Esophagus muscularis mucosa (tissue), 3 donors: Measurements from ENCODE around the gene ALKBH4.

Experiments used
- CTCF ChIP-seq, 3 experiments: fragments of 200-600 bp in 2 of 3; fragments of 450-650 bp in 1 of 3; sonication (generic) in 2 of 3; IDR thresholded peaks; one replicate each; pipeline ENCODE4 v1.5.1; 2017 to 2019; ENCODE audit warnings: antibody characterized with exemption in 3 of 3, mild to moderate bottlenecking in 2 of 3, moderate library complexity in 1 of 3
- POLR2A ChIP-seq: fragments of 450-650 bp; IDR thresholded peaks from one replicate; pipeline ENCODE4 v1.6.1; 2017; ENCODE audit warnings: antibody characterized with exemption, moderate library complexity, mild to moderate bottlenecking, low read depth

- no peak for TF ChIP-seq CTCF (IDR thresholded peaks at IDR 0.05)
- TF ChIP-seq POLR2A: no peak
These were observed 56.8 kb downstream of the ALKBH4 start for GRCh38 chr7:102407910-102408309.
